ENCODE results near the gene PCSK7.
A peak's percentile ranks its signal among the peaks of the same experiment; 100 is the strongest.

Gene PCSK7

DNA sequence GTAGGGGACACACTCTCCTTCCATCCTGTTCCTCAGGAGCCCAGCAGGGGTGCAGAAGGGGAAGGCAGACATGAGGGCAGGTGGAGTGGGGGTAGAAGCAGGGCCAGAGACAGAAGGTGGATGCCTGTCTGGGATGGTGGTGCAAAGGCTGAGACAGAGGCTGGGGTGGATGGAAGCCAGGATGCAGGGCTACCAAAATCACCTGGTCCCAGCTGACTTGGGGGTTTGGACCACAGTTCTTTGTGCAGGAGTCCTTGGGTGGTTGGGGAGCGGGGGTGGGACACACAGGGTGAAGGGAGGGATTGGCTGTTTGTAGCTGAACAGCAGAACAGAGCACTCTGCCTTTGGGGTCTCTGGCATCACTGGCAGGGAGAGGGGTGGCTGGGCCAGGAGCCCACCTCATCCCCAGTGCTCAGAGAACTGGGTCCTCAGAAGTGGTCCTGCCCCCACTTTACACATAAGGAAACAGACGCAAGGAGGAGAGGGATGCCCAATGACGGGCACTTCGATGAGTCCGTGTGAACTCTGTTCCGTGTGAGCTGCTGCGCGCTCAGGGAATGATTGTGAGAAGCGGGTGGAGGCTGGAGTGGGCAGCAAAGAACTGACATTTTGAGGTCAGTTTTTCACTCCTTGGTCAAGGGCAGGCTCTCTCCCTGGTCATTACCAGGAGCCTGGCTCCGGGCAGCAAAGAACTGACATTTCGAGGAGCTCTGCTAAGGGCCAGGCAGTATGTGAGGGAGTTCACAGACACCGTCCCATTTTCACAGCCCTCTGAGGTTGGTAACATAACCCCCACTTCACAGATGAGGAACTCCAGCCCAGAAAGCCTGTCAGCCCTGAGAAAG is 30.8 kb downstream of the PCSK7 start:
- no peaks in the 10 kb centered on the region for H3K27me3 Mint-ChIP-seq
- H3K36me3 Mint-ChIP-seq = peaks cover 36 to 53% of the 10 kb centered on the region in 2 donors
- H3K4me3 Mint-ChIP-seq = no peak overlapping the region
- DNase-seq (no peak), ATAC-seq (replicated peaks) (no peak)
- peak overlapping the region; percentile 20 for H3K27ac Mint-ChIP-seq
- H3K9me3 Mint-ChIP-seq = no peaks in the 10 kb centered on the region
- peaks cover 15 to 33% of the 10 kb centered on the region in 2 donors for H3K4me1 Mint-ChIP-seq

DNA sequence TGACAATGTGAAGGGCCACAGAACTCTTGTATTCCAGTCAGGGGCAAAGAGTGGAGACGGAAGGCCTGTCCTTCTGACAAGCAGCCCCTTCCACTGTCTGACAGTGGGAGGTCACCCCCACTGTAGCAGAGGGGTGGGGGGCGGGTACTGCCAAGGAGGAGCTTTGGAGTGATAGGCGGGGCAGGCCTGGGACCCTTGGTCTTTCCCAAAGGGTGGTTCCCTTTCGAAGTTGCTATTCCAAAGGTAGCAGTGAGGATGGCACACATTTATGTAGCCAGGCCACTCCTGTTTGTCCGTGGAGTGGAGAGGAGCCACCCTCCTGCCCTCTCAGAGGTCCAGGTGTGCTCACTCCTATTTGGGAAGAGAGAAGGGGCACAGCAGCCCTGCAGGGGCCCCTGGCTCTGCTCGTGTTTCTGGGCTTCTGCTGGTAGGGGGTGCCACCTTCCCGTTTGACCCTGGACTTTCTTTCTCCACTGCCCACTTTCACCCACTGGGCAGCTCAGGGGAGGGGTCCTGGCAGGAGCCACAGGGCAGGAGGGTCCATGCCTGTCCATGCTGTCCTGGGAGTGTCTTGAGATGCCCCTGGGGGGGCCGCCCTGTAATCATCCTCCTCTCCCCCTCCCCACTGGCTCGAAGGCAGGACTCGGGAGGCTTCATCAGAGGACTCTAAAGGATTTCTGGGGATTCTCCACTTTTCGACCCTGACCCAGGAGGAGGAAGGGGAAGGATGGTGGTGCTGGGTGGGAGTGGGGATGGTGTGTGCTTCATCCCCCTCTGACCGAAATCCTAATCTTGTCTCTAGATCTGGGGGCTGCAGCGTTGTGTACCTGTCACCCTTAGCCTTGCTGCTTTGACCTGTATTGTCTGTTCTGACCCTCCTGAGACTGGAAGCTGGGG is 31.7 kb downstream of the PCSK7 start:
- Mint-ChIP-seq H3K4me3 (no peak overlapping the region), H3K27ac (peak overlapping the region; percentile 26), H3K27me3 (no peaks in the 10 kb centered on the region), H3K9me3 (no peaks in the 10 kb centered on the region), H3K4me1 (peaks cover 15 to 33% of the 10 kb centered on the region in 2 donors), H3K36me3 (peaks cover 38 to 55% of the 10 kb centered on the region in 2 donors)
- ATAC-seq (replicated peaks) (no peak), DNase-seq (no peak)

DNA sequence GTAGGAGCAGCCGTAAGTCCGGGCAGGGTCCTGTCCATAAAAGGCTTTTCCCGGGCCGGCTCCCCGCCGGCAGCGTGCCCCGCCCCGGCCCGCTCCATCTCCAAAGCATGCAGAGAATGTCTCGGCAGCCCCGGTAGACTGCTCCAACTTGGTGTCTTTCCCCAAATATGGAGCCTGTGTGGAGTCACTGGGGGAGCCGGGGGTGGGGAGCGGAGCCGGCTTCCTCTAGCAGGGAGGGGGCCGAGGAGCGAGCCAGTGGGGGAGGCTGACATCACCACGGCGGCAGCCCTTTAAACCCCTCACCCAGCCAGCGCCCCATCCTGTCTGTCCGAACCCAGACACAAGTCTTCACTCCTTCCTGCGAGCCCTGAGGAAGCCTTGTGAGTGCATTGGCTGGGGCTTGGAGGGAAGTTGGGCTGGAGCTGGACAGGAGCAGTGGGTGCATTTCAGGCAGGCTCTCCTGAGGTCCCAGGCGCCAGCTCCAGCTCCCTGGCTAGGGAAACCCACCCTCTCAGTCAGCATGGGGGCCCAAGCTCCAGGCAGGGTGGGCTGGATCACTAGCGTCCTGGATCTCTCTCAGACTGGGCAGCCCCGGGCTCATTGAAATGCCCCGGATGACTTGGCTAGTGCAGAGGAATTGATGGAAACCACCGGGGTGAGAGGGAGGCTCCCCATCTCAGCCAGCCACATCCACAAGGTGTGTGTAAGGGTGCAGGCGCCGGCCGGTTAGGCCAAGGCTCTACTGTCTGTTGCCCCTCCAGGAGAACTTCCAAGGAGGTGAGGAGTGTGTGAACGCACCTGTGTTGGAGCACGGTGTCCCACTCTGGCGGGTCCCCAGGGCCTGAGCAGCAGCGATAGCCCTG is 32.6 kb downstream of the PCSK7 start, which contains the start of gene TAGLN:
Gene TAGLN, plus strand, starts transcription at position 318 of the 863 bp plus-strand sequence. CDS start 3,644 bp downstream, outside the sequence.
- Mint-ChIP-seq H3K36me3 (peaks cover 37 to 55% of the 10 kb centered on the region in 2 donors), H3K4me1 (peaks cover 15 to 33% of the 10 kb centered on the region in 2 donors), H3K27ac (peak within 1 kb of the TSS; percentile 26), H3K27me3 (no peaks in the 10 kb centered on the region), H3K4me3 (no peak within 1 kb of the TSS), H3K9me3 (no peaks in the 10 kb centered on the region)
- ATAC-seq (replicated peaks) (peak in 1 of 2 donors; percentile 4), DNase-seq (no peak)

DNA sequence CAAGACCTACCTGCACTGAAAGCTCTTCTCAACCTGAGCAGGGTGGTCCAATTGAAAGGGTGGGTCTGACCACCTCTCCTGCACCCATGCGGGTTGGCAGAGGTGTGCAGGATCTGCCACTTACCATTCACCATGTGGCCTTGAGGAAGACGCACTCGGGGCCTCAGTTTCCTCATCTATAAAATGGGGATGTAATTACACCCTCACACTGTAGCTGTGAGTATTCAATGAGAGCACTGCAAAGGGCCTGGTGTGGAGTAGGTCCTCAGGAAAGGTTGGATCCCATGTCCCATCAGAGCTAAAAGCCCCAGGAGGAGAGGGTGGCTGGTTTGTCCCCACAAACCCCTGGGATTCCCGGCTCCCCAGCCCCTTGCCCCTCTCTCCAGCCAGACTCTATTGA is 33.3 kb downstream of the PCSK7 start:
- no peak overlapping the region for H3K27ac Mint-ChIP-seq
- DNase-seq = no peak
- no peak overlapping the region for H3K4me3 Mint-ChIP-seq
- peaks cover 33 to 51% of the 10 kb centered on the region in 2 donors for H3K36me3 Mint-ChIP-seq
- H3K4me1 Mint-ChIP-seq = peaks cover 13 to 28% of the 10 kb centered on the region in 2 donors
- H3K27me3 Mint-ChIP-seq = no peaks in the 10 kb centered on the region
- no peak for ATAC-seq (replicated peaks)
- no peaks in the 10 kb centered on the region for H3K9me3 Mint-ChIP-seq

DNA sequence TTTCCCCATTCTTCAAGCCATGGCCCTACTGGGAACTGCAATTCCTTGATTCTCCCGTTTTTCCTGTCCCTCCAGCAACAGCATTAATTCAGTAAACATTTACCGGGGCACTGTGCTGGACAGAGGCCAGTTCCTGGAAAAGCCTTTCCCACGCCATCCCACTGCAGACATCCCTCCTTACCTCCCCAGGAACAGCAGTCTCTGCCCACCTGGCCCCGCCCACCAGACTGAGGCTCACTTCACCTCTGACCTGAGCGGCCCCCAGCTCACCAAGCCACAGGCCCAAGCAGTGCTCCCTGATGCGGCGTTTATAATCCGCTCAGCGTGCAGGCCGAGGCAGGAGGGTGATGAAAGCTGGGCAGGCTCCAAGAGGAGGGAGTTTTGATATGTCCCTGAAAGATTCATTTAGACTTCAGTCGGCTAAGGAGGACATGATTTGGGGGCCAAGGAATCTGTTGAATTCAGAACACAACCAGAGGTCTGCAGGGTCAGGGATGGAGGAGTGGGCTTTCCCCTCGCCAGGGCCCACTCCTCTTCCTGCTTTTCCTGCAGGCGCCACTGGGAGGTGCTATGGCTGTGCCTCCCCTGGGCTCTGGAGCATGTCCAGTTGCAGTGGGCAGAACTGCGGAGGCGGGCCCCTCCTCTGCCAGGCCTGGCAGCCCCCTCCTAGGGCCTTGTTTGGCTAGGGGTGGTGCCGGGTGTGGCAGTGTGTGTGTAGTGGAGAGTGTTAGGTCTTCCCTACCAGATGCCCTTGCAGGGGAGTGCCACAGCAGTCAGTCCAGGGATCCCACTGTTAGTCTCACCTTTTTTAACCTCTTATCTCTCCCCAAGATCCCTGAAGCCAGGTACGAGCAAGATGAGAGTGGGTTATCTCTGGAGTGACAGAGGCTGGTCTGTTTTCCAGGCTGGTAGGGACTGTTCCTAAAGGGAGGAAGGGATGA is 34.1 kb downstream of the PCSK7 start:
- Mint-ChIP-seq H3K4me3 (no peak overlapping the region), H3K4me1 (peaks cover 11 to 29% of the 10 kb centered on the region in 2 donors), H3K27ac (no peak overlapping the region), H3K9me3 (no peaks in the 10 kb centered on the region), H3K36me3 (peaks cover 33 to 47% of the 10 kb centered on the region in 2 donors), H3K27me3 (no peaks in the 10 kb centered on the region)
- no peak for ATAC-seq (replicated peaks)
- no peak for DNase-seq

DNA sequence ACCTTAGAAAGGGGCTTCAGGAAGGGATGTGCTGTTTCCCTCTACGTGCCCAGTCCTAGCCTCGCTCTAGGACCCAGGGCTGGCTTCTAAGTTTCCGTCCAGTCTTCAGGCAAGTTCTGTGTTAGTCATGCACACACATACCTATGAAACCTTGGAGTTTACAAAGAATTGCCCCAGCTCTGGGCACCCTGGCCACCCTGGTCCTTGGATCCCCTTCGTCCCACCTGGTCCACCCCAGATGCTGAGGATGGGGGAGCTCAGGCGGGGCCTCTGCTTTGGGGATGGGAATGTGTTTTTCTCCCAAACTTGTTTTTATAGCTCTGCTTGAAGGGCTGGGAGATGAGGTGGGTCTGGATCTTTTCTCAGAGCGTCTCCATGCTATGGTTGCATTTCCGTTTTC is 34.9 kb downstream of the PCSK7 start:
- peaks cover 12 to 36% of the 10 kb centered on the region in 2 donors for H3K4me1 Mint-ChIP-seq
- peaks cover 39 to 53% of the 10 kb centered on the region in 2 donors for H3K36me3 Mint-ChIP-seq
- no peak for ATAC-seq (replicated peaks)
- no peaks in the 10 kb centered on the region for H3K9me3 Mint-ChIP-seq
- H3K4me3 Mint-ChIP-seq = no peak overlapping the region
- no peaks in the 10 kb centered on the region for H3K27me3 Mint-ChIP-seq
- DNase-seq = no peak
- no peak overlapping the region for H3K27ac Mint-ChIP-seq

DNA sequence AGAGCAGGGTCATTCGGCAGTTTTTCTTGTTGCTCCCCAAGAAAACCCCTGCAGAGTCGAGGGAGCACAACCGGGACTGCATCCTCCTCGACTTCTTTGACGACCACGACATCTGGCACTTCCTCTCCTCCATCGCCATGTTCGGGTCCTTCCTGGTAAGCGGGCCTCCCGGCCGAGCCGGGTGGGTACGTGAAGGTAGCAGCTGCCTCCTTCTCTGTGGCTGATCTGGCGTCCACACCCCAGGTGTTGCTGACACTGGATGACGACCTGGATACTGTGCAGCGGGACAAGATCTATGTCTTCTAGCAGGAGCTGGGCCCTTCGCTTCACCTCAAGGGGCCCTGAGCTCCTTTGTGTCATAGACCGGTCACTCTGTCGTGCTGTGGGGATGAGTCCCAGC is 36.1 kb downstream of the PCSK7 start:
- peaks cover 14 to 42% of the 10 kb centered on the region in 2 donors for H3K4me1 Mint-ChIP-seq
- no peak for DNase-seq
- peaks cover 47 to 53% of the 10 kb centered on the region in 2 donors for H3K36me3 Mint-ChIP-seq
- no peak overlapping the region for H3K4me3 Mint-ChIP-seq
- H3K9me3 Mint-ChIP-seq = no peaks in the 10 kb centered on the region
- no peak for ATAC-seq (replicated peaks)
- no peaks in the 10 kb centered on the region for H3K27me3 Mint-ChIP-seq
- H3K27ac Mint-ChIP-seq = no peak overlapping the region

DNA sequence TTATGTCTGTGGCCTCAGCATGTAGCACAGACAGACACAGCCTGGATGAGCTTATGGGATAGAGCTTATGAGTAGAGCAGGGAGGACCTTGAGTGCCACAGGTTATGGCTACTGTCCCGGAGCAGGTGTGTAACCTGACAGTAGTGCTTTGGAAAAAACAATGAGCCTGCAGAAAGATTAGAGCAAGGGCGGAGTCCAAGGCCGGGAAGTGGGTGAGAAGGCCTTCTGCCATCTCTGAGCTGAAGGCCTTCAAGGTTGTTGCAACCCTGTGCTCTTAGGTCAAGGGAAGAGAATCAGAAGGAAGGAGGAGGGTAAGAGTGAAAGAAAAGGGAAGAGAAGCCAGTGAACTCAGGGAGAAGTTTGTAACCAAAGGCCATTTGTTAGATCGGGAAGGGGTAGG is 36.6 kb downstream of the PCSK7 start:
- no peak overlapping the region for H3K4me3 Mint-ChIP-seq
- peaks cover 50 to 53% of the 10 kb centered on the region in 2 donors for H3K36me3 Mint-ChIP-seq
- DNase-seq (no peak), ATAC-seq (replicated peaks) (no peak)
- peaks cover 15 to 42% of the 10 kb centered on the region in 2 donors for H3K4me1 Mint-ChIP-seq
- no peaks in the 10 kb centered on the region for H3K9me3 Mint-ChIP-seq
- no peaks in the 10 kb centered on the region for H3K27me3 Mint-ChIP-seq
- no peak overlapping the region for H3K27ac Mint-ChIP-seq

DNA sequence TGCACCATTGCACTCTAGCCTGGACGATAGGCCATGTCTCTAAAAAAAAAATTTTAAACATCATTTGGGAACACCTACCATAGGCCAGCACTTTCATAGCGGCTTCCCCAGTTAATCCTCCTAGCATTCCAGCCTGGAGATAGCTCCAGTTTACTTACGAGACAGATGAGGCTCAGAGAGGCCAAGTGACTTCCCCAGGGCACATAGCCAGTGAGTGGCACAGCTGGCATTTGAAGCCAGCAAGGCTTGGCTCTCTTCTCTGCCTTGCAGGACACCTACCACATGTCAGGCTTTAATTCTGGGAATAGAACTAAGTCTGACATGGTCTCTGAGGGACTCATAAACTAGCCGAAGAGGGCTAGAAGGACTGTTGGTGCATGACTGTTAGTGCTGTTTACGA is 37.6 kb downstream of the PCSK7 start:
- Mint-ChIP-seq H3K4me3 (no peak overlapping the region), H3K36me3 (peaks cover 59 to 63% of the 10 kb centered on the region in 2 donors), H3K4me1 (peaks cover 24 to 52% of the 10 kb centered on the region in 2 donors), H3K27me3 (no peaks in the 10 kb centered on the region), H3K9me3 (no peaks in the 10 kb centered on the region), H3K27ac (no peak overlapping the region)
- no peak for DNase-seq
- no peak for ATAC-seq (replicated peaks)

DNA sequence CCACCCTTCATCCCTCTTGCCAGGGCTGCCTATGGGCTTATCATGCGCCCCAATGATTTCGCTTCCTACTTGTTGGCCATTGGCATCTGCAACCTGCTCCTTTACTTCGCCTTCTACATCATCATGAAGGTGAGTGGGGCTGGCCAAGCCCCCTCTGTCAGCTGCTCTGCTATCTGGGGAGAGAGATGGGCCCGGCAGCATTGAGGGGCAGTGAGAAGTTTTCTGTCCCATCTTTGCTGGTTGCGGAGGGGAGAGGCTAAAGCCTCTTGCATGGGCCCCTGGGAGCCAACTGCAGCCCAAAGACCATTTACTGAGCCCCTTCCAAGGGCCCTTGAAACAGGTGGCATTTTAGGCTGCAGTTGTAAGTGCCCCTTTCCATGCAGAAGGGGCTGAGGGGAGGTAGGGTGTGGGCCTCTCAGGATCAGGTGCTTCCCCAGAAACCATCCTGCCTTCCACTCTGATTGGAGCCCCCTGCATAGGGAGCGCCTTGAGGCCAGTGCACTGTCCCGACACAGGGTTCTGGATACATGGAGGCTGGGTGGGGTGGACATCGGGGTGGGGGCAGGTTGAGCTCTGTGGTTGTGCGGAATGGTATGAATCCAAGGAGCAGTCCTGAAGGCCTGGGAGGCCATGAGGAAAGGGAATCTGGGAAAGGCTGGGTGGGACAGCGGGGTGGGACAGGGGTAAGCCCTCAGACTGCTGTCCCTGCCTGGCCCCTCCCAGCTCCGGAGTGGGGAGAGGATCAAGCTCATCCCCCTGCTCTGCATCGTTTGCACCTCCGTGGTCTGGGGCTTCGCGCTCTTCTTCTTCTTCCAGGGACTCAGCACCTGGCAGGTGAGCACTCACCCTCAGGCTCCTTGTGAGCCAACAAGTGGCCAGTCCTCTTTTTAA is 38.5 kb downstream of the PCSK7 start:
- no peaks in the 10 kb centered on the region for H3K9me3 Mint-ChIP-seq
- peaks cover 65 to 70% of the 10 kb centered on the region in 2 donors for H3K36me3 Mint-ChIP-seq
- ATAC-seq (replicated peaks) (no peak), DNase-seq (no peak)
- no peak overlapping the region for H3K4me3 Mint-ChIP-seq
- H3K27ac Mint-ChIP-seq = peak overlapping the region; percentile 73
- no peaks in the 10 kb centered on the region for H3K27me3 Mint-ChIP-seq
- peaks cover 28 to 54% of the 10 kb centered on the region in 2 donors for H3K4me1 Mint-ChIP-seq

DNA sequence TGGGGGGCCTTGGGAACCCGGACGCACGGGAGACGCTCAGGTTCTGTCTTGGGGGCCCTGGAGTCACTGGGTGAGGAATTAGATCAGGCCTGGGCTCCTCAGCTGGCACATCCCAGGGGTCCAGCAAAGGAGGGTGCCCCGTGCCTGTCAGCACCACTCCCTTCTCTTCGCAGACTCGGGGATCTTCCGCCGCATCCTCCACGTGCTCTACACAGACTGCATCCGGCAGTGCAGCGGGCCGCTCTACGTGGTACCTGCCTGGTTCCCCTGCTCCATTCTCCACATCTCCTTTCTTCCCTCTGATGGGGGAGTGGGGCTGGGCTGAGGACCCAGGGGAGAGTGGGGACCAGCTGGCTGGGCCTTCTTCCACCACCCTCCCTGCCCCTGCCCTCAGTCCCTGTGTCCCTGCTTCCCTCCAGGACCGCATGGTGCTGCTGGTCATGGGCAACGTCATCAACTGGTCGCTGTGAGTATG is 39.4 kb downstream of the PCSK7 start:
- ATAC-seq (replicated peaks) (no peak), DNase-seq (no peak)
- H3K9me3 Mint-ChIP-seq = no peaks in the 10 kb centered on the region
- peaks cover 69 to 73% of the 10 kb centered on the region in 2 donors for H3K36me3 Mint-ChIP-seq
- peaks cover 31 to 55% of the 10 kb centered on the region in 2 donors for H3K4me1 Mint-ChIP-seq
- H3K27me3 Mint-ChIP-seq = no peaks in the 10 kb centered on the region
- no peak overlapping the region for H3K4me3 Mint-ChIP-seq
- H3K27ac Mint-ChIP-seq = peak overlapping the region; percentile 62
